ENCODE data around the gene ESRRB.

Gene ESRRB

DNA sequence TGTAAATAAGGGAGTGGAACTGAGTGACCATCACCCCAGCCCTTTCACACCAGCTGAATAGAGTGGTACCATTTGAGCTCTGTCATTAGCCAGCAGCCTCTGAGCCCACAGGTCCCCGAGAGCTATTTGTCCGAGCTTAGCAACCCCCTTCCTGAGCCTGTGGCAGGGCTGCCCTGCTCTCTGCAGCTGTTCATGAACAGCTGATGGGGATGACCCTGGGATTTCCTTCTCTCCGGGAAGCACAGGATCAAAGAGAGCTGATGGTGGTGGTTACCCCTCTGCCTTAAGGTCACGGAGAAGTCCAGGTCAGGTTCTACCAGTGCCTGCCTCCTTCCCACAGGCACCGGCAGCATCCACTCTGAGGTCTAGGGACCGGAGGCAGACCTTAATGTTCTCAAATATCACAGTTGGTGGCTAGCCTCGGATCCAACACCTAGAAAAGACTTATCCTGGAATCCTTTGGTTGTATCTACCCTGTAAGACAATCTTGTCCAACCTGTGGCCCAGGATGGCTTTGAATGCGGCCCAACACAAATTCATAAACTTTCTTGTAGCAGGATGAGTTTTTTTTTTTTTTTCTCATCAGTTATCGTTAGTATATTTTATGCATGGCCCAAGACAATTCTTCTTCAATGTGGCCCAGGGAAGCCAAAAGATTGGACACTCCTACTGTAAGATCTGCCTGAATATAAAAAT, 81.1 kb downstream of the ESRRB start:
- DNase-seq: no peak

DNA sequence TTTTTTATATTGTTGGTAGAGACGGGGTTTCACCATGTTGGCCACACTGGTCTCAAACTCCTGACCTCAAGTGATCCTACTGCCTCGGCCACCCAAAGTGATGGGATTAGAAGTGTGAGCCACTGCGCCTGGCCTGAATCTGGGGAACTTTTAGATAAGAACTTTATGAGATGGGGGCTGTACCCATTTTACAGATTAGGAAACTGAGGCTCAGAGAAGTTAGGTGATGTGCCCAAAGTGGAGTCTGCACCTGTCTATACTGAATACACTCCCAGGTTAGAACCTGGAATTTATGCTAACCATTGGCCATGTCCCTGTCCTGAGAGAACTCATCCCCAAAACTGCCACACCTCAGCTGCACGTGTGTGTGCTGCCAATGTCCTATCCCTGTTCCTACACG, 81.9 kb downstream of the ESRRB start:
- no peak for DNase-seq

DNA sequence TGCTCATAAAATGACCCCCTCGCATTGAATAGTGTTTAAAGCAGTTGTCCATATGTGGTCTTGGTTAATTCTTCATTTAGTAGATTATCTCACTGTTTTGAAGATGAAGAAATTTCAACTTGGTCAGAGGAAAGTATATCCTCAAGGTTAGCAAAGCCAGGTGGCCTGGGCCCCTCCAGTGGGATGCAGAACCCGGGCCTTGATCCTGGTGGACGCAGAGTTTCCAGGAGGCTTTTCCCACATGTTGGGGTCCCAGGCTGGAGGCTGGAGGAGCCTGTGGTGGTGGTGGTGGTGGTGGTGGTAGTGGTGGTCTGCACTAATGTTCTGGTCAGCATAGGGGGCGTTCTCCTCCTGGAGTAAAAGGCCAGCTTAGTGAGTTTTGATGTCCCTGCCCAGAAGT, 85.9 kb downstream of the ESRRB start:
- DNase-seq: no peak

DNA sequence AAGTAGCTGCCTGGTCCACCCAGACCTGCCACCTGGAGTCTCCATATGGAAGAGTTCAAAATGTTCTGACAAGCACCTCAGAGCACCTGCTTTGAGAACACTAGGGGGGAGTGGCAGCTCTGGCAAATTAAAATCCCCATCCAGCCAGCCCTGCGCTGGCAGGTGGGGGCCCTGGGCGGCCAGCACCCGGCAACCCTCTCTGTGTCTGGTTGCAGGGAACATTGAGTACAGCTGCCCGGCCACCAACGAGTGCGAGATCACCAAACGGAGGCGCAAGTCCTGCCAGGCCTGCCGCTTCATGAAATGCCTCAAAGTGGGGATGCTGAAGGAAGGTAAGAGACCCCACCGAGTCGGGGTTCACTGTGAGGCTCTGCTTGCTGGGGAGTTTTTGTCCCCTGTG, 86.4 kb downstream of the ESRRB start:
- DNase-seq: no peak

DNA sequence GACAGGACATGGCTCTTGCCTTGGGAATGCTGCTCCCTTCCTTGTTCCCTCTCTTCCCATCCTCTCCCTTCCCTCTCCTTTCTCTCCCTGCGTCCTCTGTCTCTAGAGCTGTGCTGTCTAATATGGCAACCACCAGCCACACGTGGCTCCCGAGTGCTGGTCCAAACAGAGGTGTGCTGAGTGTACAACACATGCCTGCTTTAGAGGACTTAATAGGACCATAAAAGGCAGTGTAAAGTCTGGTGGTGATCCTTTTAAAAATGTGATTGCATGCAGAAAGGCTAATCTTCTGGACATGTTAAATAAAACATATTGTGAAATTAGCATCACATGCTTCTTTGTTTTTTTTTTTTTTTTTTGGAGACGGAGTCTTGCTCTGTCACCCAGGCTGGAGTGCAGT, 87.2 kb downstream of the ESRRB start:
- DNase-seq: no peak

DNA sequence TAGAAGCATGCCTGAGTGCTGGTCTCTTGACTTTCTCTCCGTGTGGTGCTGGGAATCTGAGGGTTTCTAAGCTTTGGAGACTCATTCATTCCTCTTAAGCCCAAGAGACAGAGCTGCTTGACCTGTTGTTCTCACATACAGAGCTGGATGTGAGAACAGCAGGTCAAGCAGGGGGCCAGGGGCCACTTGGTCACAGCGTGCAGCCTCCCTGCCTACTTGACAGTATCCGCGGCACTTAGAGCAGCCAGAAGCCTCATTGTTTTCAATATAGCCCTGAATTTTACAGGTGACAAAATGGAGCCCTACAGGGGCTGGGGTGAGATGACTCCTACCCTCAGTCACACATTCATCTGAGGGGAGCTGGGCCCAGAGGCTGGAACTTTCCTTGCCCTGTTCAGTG, 88.9 kb downstream of the ESRRB start:
- no peak for DNase-seq

DNA sequence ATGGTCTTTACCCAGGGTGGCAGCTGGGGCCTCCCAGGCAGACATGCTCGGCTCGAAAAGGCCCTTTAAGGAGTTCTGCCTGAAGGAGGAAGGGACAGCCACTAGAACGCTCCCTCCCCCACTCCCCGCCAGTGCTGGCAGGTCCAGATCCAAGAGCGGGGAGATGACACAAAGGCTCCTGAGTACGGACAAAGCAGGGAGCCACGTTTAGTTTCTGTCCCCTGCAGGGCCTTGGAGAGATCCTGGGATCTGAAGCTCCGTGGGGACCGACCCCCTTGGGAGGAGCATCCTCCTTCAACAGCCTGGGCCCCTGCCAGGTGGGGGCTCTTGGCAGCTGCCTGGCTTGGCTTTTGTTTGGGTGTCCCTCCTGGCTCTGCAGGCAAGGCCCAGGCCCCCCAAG, 89.7 kb downstream of the ESRRB start:
- no peak for DNase-seq

DNA sequence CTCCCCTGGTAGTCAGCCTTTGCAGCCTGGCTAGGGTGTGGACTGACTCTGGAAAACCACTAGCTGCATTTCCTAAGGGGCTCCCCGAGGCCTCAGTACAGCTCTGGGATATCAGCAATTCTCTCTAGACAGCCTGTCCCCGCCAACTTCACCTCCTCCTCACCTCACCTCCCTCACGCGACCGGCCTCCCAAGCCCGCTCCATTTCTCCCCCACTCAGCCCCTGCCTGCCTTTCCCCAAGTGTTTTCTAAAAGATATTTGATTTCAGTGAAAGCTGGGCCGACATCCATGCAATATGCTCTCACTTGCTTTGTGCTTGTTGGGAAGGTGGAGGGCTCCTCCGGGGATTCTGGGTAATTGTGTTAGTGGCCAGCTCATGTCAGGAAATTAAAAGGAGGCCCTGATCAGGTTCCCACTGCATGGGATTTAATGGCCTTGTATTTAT, 91.8 kb downstream of the ESRRB start:
- DNase-seq: no peak

DNA sequence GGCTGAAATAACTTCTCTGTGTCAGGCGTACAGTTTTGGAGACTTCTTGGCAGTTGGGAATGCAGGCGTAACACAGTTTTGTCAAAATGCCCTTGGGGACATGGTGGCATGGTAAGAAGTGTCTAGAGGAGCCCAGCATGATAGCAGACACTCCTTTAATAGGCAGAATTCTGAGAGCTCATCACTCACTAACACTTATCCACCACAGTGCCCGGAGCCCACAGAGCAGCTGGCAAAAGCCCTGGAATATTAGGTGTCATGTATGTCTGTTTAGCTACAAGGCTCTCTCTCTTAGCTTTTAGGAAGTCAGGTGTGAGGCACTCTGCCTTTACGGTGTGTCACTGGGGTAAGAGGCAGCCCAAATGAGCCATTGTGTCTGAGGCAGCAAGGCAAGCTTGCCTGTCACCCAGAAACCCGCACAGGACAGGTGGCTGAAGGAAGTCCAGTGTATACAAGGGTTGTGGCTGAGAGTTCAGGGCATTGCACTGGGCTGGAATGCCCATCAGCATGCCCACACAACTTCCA, 96.3 kb downstream of the ESRRB start:
- DNase-seq: no peak

DNA sequence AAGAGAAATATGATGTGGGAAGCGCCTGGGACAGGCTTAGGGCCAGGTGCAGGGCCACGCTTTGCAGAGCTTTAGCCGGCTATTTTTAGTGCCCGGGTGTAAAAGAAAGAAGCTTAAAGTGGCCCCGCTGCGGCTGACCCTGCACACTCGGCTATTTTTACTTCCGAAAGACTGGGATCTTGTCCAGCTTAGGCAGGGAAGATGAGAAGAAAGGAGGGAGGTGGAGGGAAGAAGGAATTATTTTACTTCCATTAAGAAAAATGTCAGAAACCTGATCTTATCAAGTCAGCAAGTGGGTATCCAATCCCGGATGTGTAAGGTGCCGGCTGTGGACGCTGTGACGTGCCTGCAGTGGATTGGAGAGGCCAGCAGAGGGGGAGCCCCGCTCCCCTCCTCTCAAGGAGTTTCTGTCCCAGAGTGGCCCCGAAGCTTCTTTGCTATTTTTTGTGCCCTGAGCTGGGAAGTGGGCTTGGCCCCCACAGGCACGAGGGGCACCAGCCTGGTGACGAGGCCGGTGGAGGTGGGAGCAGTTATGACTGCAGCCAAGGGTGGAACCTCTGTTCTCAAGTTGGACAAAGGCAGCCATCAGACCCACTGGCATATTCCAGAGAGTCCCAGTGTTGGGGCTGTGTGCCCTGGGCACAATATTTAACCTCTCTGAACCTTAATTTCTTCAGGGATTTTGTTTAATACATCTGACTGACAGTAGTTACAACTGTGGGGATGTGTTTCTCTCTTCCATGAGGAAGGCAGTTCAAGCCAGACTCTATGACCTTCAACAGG, 97.7 kb downstream of the ESRRB start:
- no peak for DNase-seq

DNA sequence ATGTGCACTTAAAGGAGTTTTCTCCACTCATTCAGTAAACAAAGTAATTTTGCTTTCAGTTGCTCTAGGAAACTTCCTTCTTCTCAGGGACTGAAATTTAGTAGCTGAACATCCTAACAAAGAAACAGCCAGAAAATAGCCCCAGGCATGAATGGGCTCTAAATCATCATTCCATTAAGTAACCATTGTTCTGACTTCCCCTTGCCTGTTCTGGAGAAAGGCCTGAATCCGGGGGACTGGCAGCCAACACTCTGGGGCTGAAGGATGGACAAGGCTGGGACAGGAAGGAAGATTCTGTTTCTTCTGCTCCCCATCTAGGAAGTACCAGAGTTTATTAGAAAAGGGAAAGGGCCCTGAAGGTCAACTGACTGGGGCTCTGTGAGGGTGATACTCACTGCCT, 104.5 kb downstream of the ESRRB start:
- DNase-seq: no peak

DNA sequence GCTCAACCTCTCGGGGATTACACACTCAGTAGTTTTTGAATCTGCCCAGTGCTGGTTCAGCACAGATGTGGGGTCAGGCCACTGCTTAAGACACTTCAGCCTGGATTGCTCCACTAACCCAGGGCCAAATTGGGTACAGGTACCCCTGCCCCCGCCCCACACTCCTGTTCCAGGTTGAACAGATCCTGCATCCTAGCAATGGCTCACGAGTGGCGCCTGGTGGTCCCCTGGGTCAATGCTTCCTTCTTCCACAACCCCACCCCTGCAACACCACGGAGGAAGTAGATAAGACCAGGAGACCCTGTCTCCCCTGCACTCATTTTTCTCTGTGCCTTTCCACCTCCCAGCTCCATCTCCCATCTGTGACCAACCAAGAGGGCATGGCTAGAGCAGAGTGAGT, 108.4 kb downstream of the ESRRB start:
- no peak for DNase-seq

DNA sequence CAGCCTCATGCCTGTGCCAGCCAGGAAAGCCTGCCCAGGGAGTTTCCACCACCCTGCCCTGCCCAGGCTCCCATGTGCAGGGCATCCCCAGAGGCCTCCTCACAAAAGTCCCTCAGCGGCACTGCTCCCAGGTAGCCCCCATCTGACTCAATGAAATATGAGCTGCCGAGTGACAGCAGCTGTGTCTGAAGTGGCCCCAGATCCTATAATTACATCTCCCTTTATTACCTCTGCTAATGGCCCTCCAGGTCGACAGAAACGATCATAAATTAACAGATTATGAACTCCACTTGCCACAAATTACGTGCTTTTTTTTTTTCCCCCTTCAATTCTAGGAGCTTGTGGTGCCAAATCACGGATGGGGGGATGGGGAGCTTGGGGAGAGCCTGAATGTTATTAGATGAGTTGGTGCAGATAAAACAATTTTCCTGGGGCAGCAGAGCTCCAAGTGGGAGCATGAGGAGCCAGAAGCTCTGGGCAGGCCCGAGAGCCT, 110.4 kb downstream of the ESRRB start:
- DNase-seq: no peak

DNA sequence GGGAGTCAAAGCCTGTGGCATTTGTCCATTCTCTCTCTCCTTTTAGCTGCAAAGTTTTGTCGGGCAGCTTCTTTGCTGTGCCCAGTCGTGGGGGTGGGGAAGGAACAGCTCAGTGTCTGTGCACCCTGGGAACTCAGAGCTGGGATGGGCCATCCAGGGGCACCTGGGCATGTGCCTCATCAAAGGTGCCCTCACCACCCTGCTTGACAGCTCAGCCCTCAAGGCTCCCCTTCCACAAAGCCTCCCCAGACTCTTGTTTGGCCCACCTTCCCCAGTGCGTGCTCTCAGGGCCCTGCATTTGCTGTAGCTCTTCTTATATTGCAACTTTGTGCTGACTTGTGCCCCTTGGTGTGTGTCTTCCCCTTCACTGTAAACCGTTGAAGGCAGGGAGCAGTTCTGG, 112.6 kb downstream of the ESRRB start:
- DNase-seq: no peak

DNA sequence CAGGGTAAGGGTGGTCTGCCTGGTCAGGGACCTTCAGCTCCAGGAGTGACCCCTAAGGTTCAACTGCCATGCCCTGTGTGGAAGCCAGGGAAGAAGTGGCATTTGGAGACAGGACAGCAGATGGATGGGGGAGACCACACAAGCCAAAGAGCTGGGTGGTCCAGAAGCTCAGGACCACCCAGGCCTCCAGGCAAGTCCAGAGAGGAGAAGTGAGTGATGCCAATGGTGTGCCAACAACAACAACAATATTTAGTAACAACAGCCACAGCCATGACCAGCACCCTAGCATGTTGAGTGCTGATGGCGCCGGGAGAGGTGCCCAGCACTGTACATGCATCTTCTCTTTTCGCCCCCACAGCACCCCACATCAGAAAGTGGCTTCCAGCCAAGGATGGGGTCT, 113.7 kb downstream of the ESRRB start:
- DNase-seq: no peak

DNA sequence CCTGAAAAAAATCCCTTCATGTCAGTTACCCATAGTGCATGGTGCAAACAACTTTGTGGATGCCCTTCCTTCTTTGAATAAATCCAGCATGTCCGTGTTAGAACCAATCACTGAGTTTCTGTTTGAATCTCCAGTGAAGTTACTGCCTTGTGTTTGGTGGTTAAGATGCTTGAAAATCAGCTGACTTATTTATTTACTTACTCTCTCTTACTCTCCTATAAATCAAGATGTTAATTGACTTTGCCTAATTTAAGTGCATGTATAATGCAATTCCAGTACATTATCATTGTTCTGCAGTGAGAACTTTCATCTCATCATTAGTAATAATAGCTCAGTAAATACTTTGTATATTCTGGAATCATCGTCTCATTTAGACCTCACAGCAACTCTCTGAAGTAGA, 114.2 kb downstream of the ESRRB start:
- DNase-seq: no peak

DNA sequence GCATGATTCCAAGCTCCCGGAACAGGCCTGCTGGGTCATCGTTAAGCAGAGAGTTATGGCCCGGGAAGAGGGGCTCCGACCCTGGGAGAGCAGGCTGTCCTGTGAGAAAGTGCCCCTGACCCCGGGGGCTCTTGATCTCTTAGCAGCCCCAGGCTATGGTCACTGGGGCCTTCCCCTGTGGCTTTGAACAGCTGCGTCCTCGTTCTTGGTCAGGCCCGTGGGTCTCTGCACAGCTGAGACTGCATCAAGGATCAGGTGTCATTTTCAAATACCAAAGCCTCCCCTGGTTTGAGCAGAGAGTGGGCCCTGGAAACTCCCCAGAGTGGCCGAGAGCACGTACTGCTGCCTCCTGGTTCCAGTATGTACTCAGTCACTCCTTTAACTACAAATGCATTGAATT, 114.8 kb downstream of the ESRRB start:
- DNase-seq: no peak

DNA sequence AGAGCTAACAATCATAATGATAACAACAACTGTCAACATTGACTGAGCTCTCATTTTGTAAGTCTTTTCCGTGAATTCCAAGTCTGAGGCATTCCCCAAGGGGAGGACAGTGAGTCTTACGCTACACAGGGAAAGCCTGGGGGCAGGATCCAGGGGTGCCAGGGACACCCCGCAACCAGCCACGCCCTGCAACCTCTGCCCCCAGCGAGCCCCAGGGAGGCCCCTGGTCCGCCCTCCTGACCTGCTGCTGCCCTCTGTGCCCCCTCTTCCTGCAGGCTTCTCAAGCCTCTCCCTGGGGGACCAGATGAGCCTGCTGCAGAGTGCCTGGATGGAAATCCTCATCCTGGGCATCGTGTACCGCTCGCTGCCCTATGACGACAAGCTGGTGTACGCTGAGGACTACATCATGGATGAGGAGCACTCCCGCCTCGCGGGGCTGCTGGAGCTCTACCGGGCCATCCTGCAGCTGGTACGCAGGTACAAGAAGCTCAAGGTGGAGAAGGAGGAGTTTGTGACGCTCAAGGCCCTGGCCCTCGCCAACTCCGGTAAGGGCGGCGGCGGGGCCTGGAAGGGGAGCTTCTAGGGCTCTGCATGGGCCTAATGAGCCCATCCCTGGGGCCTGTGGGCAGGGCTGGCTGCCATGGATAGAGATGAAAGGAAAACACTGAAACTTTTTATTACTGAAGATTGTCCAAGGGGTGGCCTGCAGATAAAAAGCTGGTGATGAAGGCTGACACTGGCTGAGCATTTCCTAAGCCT, 115.4 kb downstream of the ESRRB start:
- no peak for DNase-seq

DNA sequence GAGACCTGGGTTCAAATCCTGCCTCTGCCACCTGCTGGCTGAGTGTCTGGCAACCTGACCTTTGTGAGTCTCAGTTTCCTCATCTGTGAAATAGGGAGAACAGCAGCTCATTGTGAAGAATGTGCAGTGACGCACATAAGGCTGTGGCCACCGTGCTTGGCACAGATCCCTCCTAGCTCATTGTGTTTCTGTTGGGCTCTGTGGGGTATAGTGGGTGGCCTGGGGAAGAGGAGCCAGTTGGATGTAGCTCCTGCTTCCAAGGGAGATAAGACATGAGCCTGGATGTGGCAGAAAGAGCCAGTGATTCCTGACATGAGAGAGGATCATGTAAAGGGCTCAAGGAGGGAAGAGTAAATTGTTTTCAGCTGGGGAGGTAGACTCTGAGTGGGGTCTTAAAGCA, 120.0 kb downstream of the ESRRB start:
- DNase-seq: no peak

DNA sequence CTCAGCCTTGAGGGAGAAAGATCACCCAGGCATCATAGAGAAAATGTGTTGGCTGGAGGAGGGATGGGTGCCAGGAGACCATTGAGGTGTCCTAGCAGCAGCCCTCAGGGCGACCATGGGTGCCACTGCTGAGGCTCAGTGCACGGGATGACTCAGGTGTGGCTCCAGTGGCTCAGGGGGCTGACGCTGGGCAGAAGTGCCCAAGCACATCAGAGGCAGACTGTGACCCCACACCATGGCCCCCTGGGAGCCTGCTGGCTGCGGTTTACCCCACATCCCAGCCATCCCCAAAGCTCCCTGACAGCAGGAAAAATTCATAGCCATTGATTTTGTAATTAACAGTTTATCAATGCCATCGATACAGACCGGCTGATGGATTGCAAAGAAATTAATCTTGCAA, 120.7 kb downstream of the ESRRB start:
- no peak for DNase-seq

DNA sequence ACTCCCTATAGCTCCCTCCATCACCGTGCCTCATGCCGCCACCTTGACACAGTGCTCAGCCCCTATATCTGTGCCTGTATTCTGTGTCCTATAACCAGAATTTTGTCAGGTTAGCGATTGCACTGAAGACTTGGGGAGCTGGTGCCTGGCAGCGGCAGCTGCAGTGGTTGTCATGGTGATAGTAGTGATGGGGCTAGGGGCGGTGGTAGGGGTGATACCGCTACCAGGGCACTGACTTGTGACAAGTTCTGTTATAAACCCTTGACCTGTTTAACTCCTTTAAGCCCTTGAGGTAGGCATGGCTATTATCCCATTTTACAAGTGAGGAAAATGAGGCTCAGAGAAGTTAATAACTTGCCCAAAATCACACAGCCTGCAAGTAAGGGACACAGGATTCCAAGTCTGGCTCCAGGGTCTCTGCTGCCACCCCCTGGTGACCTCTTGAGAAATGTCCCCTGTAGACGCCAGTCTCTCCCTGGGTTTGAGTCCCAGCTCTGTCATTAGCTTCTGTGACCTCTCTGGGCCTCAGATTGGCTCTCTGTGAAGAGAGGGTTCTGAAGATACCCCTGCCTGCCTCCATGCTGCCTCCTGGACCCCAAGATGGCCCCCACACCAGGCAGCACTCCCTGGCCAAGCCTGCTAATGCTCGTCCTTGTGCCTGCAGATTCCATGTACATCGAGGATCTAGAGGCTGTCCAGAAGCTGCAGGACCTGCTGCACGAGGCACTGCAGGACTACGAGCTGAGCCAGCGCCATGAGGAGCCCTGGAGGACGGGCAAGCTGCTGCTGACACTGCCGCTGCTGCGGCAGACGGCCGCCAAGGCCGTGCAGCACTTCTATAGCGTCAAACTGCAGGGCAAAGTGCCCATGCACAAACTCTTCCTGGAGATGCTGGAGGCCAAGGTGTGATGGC, 121.9 kb downstream of the ESRRB start:
- no peak for DNase-seq

DNA sequence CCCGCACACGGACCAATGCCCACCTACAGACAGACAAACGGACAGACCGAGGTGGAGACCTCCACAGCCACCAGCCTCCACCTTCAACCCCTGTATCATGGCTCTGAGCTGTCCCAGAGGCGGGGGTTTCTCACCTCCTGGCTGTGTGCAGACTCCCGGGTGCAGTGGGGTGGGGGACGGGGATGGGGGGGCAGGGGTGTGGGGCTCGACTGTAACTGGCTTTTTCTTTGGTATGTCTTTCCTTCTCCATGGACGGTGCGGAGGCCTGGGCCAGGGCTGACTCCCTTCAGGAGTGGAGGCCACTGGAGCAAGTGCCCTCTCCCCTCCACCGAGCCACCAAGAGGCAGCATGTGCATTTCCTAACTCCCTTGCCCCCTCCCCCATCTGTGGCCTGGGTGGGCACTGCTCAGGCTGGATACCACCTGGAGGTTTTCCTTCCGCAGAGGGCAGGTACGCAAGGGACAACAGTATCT, 122.6 kb downstream of the ESRRB start:
- DNase-seq: no peak

Data from CD4-positive, alpha-beta T cell treated with Interleukin-17A for 1 hour (primary cell).